Activated CD8-positive, alpha-beta memory T cell treated with anti-CD3 and anti-CD28 coated beads, Interleukin-2, amount 50 U/mL, for 24 hours (primary cell): ENCODE results near the gene SMOC1.

Experiments
- DNase-seq: peaks from one replicate; pipeline ENCODE4 v3.0.0-alpha.2; 2020; ENCODE audit errors: extremely low read depth

The SMOC1 gene

GRCh38 chr14:69980457-69981425 lies 101.5 kb downstream of the SMOC1 start:
- no peak for DNase-seq

GRCh38 chr14:69982220-69982839 lies 103.1 kb downstream of the SMOC1 start:
- DNase-seq, result no peak

- DNase-seq, result no peak
Observed at GRCh38 chr14:69982886-69983285, 103.7 kb downstream of the SMOC1 start.

DNA sequence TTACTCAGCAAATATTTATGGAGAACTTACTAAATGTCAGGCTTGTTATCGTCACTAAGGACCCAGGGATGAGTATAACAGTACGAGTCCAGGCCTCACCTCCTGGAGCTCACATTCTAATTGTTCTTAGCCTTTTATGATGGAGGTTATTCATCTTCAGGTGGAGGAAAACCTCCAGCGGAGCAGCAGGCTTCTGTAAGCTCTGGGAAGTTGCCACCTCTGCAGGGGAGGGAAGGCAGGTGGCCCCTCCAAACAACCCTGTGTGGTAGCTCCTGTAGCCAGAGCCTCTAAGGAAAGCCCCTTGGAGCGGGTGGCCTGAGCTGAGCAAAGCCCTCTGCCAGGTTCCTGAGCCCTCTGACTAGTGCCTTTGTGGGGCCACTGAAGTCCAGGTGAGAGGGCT lies 104.1 kb downstream of the SMOC1 start:
- DNase-seq, result no peak

- DNase-seq, result no peak
Observed at GRCh38 chr14:69985463-69985862, 106.2 kb downstream of the SMOC1 start.

DNA sequence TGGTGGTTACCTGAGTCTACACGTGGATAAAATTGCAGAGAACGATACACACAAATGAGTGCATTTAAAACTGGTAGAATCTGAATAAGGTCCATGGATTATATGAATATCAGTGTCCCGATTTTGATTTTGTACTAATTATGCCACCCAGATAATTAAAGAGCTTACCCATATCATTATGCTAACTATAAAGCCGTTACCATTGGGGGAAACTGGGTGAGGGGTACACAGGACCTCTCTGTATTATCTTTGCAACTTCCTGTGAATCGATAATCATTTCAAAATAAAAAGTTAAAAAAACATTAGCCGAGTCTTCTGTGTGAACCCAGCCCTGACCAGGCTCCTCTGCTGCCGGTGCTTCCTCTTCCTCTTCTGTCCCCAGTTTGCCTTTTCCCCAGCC lies 107.1 kb downstream of the SMOC1 start:
- DNase-seq, result no peak

GRCh38 chr14:69987406-69988121 lies 108.3 kb downstream of the SMOC1 start:
- no peak for DNase-seq

- no peak for DNase-seq
Observed at GRCh38 chr14:69988979-69989378, 109.8 kb downstream of the SMOC1 start.

DNA sequence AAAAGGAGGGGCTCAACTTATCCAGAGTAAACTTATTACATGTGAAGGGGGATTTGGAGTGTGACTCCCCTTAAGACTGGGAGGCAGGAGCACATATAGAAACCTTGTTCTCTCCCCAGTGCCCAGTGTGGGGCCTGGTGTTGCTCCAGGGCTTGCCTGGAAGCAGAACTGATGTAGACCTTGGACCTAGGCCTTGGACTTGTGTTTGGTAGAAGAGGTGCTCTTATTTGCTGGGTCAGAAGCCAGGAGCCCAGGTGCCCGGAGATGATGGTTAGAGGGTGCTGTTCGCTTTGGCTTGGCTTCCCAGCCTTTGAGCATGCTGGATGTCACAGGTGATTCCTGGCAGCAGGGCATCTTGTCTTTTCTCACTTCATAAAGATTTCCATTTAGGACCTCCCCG lies 110.4 kb downstream of the SMOC1 start:
- DNase-seq, result no peak

DNA sequence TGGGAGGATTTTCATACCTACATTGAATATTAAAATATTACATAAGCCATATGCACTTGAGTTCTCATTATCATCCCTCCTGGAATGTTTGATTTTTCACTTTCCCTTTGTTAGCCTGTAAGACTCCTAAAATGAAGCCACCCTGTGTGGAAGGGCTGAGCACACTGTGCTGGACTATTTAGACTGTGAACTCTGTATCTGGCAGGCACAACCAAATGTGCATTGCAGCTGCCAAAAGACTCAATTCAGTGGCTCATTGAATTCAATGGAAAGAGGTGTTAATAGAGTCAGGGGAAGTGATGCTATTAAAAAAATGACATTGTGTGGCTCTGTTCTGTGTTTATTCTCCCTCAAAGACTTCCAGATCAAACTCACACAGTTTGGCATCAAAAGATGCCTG lies 111.1 kb downstream of the SMOC1 start:
- no peak for DNase-seq

DNA sequence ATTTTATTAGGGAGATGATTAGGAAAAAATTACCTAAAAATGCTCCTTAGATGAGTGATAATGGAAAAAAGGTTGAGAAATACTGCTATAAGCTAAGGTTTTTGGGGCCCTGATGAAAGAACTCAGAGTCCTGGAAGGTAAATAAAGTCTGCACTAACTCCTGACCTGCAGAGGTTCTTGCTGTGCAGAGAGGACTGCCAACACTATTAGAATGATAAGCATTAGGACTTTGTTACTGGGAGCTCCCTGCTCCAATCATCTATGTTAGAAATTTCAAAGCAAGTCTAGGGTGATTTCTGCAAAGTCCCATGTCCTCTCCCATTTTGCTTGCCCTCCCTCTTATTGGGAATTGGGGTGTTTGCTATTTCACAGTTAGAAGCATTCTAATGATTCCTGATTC lies 112.2 kb downstream of the SMOC1 start:
- DNase-seq, result no peak

DNA sequence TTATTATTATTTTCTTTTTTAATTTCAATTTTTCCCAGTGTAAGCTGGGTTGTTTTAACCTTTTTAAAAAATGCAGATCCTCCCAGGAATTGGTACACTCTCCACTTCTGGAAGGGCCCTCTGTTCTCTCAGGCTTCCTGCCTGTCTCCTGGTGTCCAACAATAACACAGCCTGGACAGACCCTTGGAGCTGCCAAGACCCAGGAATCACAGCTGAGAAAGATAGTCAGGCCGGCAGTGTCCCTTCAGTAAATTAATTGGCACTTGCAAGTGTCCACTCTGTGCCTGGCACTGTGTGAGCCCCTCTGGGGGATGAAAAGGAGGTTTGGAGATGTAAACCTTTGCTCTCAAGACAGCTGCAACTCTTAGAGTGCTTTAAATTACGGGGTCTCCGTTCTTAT lies 113.3 kb downstream of the SMOC1 start:
- DNase-seq, result no peak

DNA sequence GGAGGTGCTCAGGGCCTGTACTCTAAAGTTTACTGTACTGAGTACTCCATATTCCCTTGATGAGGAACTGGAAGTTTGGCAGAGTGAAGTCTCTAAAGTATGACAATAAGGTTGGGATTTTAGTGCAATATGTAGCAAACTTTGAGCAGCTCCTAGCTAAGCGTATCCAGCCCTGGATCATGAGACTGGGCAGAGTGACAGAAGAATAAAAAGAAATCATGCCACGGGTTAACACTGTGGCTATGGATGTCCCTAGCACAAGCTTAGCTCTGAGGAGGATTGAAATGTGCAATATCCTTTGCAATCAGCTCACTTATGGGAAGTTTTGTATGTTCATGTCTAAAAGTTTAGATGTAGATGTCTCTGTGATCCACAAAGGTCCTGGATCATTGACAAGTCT lies 114.1 kb downstream of the SMOC1 start:
- DNase-seq, result no peak

DNA sequence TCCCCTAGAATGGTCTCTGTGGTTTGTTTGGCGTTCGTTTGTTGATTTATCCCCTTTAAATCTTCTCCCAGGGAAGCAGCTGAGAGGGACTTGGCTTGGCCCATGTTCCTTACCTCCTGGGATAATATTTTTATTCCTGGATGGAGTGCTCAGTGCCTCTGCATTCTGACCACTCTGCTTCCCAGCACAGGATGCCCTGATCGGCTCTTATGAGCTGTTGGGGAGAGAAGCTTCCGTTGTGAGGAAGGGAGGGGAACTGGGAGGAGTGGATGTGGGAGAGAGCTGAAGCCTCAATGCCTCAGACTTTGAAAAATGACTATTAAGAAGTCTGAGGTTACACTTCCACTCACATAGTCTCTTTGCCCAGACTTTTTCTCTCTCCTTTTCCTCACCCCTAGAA lies 114.8 kb downstream of the SMOC1 start:
- no peak for DNase-seq

DNA sequence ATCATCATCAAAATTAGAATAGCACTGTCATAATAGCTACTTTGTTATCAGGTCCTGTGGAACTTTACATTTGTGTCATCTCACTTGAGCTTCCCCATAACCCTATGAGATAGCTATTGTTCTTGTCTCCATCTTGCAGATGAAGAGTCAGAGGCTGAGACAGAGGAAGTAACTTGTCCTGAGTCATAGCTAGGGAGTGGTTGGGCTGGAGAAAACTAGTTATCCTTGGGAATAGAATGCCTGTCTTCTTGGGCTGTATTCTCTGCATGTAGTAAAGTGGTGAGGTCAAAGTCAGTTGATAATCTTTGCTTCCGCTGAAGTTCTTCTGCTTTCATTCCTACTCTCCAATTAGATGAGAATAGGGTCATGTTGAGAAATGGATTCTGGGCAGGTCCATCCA lies 117.0 kb downstream of the SMOC1 start:
- no peak for DNase-seq

- no peak for DNase-seq
Observed at GRCh38 chr14:69997849-69998248, 118.6 kb downstream of the SMOC1 start.

GRCh38 chr14:69999261-69999674 lies 120.1 kb downstream of the SMOC1 start:
- DNase-seq, result no peak

GRCh38 chr14:70000601-70001000 lies 121.4 kb downstream of the SMOC1 start:
- DNase-seq, result no peak

GRCh38 chr14:70002589-70003346 lies 123.6 kb downstream of the SMOC1 start:
- no peak for DNase-seq

GRCh38 chr14:70004791-70005190 lies 125.6 kb downstream of the SMOC1 start:
- no peak for DNase-seq

DNA sequence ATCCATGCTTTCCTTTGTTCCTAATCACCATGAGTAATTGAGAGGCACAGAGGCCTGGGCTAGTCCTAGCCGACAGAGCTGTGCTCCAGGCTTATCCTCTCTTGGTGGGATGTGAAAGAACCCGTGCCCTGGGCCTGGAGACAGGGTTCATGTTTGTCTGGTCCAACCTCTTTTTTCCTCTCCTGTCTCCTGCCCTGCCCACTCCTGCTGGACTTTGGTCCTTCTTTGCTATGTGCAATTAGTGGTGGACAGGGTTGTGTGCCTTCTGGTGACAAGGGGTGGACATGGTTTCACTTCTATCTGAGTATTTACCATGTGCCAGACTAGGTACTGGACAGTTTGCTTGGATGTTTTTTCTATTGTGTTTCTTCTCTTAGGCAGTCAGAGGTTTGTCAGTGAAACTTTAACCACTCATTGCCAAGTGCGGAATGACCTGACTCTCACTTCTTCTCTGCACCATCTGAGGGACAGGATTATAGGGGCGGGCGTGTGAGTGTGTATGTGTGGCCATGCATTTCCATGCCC lies 126.1 kb downstream of the SMOC1 start:
- DNase-seq, result no peak

DNA sequence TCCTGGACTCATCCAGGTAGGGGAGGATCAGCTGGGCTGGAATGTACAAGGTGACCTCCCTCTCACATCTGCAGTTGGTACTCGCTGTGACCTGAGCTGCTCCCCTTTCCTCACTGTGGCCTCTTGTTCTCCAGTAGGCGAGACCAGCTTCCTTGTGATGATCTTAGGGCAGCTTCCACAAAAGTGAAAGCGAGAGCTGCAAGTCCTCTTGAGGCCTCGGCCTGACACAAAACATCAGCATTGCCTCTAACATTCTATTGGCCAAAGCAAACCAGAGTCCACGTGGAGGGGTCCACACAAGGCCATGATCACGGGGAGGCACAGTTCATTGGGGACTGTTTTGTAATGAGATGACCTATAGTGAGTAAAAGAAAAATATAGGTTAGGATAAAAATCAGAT lies 127.5 kb downstream of the SMOC1 start:
- no peak for DNase-seq
